Gastroesophageal sphincter (tissue), 3 donors: Measurements from ENCODE around the gene ARID3B.

Experiments
- EP300 ChIP-seq: sonication (generic); formaldehyde crosslinking; IDR thresholded peaks from one replicate; pipeline ENCODE4 v1.6.1; 2017; ENCODE audit warnings: antibody characterized with exemption, mild to moderate bottlenecking
- POLR2A ChIP-seq, 2 donors: fragments of 450-650 bp; IDR thresholded peaks; one replicate each; pipeline ENCODE4 v1.6.1; 2017; ENCODE audit warnings: antibody characterized with exemption in 2 of 2, mild to moderate bottlenecking in 2 of 2, moderate library complexity in 1 of 2
- POLR2AphosphoS5 ChIP-seq: sonication (generic); formaldehyde crosslinking; IDR thresholded peaks from one replicate; pipeline ENCODE4 v1.6.1; 2017; ENCODE audit warnings: antibody characterized with exemption
- TF ChIP-seq, protein P1 (sequence below), 4 experiments: fragments of 200-600 bp in 2 of 4; fragments of 450-650 bp in 2 of 4; sonication (generic) in 1 of 4; IDR thresholded peaks; one replicate each; pipeline ENCODE4 v1.5.1; 2017 to 2019; ENCODE audit warnings: antibody characterized with exemption in 4 of 4, mild to moderate bottlenecking in 2 of 4, moderate library complexity in 2 of 4

DNA sequence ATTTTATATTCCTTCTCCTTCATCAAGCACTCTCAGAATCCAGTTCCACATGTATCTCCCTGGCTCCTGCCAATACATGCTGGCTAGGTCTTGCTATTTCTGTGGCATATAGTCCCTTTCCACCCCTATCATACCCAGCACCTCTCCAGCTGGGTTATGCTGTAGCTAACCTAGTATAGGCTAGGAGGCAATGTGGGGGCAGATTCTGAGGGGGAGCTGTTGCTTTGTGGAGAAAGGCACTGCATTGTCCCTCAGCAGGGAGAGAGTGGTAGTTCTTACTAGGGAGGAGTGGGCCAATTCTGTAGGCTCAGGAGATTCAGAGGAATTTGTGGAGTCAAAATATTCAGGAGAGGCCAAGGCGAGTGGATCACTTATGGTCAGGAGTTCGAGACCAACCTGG, 40.6 kb upstream of the ARID3B start:
- no peak for TF ChIP-seq POLR2A (IDR thresholded peaks at IDR 0.05)
- TF ChIP-seq, protein P1, sequence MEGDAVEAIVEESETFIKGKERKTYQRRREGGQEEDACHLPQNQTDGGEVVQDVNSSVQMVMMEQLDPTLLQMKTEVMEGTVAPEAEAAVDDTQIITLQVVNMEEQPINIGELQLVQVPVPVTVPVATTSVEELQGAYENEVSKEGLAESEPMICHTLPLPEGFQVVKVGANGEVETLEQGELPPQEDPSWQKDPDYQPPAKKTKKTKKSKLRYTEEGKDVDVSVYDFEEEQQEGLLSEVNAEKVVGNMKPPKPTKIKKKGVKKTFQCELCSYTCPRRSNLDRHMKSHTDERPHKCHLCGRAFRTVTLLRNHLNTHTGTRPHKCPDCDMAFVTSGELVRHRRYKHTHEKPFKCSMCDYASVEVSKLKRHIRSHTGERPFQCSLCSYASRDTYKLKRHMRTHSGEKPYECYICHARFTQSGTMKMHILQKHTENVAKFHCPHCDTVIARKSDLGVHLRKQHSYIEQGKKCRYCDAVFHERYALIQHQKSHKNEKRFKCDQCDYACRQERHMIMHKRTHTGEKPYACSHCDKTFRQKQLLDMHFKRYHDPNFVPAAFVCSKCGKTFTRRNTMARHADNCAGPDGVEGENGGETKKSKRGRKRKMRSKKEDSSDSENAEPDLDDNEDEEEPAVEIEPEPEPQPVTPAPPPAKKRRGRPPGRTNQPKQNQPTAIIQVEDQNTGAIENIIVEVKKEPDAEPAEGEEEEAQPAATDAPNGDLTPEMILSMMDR (IDR thresholded peaks at IDR 0.05): no peak
- no peak for TF ChIP-seq EP300
- TF ChIP-seq POLR2AphosphoS5: no peak
